Dedifferentiated amniotic fluid mesenchymal stem cell (primary cell): ENCODE data around the gene UGT2B11.
"Not testable (repeated sequence)": the region's sequence is repeated elsewhere in the genome, so short reads cannot be mapped to it uniquely, and the experiment has no call there.

ENCODE experiments used
- DNase-seq: peaks from one replicate; pipeline ENCODE4 v3.0.0-alpha.2; 2016; ENCODE audit errors: extremely low spot score

The UGT2B11 gene

GRCh38 chr4:69170233-69171134, 44.1 kb downstream of the UGT2B11 start:
- peak; percentile 35 for DNase-seq

DNA sequence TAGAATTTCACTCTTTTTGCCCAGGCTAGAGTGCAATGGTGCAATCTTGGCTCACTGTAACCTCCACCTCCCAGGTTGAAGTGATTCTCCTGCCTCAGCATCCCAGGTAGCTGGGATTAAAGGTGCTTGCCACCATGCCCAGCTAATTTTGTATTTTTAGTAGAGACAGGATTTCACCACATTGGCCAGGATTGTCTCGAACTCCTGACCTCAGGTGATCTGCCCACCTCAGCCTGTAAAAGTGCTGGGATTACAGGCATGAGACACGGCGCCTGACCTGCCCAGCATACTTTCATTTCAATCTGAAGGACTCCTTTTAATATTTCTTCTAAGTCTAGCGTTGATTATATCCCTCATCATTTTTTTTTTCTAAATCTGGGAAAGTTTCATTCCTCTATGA, 45.4 kb downstream of the UGT2B11 start:
- DNase-seq: not testable (repeated sequence)

DNA sequence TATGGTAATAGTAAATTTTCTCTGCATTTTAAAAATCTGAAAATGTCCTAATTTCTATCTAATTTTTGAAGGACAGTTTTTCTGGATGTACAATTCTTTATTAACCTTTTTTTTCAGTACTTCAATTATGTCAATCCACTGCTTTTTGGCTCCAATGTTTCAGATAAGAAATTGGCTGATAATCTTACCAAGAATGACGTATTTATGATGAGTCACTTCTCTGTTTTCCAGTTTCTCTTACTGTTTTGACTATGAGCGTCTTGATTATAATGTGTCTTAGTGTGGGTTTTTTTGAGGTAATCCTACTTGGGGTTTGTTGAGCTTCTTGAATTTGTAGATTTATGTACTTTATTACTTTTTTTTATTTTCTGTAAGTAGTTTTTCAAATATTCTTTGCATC, 47.2 kb downstream of the UGT2B11 start:
- DNase-seq: no peak

- DNase-seq: not testable (repeated sequence)
These were observed 48.2 kb downstream of the UGT2B11 start for GRCh38 chr4:69166376-69166775.

GRCh38 chr4:69165707-69166106, 48.8 kb downstream of the UGT2B11 start:
- DNase-seq: not testable (repeated sequence)

- no peak for DNase-seq
These were observed 57.6 kb downstream of the UGT2B11 start for GRCh38 chr4:69156913-69157312.

- DNase-seq: no peak
These were observed 60.5 kb downstream of the UGT2B11 start for GRCh38 chr4:69154021-69154420.
